Neural crest cell (in vitro differentiated cells): ENCODE measurements around the gene SARM1. TPM values are rescaled to one million over a fixed set of nuclear protein-coding genes. Genes with fewer than 3 reads are reported as not detected.
A peak's percentile ranks its signal among the peaks of the same experiment; 100 is the strongest.

ENCODE experiments used
- DNase-seq: peaks from one replicate; pipeline ENCODE4 v3.0.0; 2021; ENCODE audit warnings: low read depth, mixed read lengths, low spot score
- H3K27ac Mint-ChIP-seq: one replicate; pipeline ENCODE4 v1.8.0; 2021; ENCODE audit warnings: mild to moderate bottlenecking, mixed read lengths; ENCODE audit not compliant: unreplicated experiment
- H3K27me3 Mint-ChIP-seq: 2 replicates; pipeline ENCODE4 v1.8.0; 2021; ENCODE audit warnings: low read depth, mild to moderate bottlenecking, mixed read lengths
- H3K36me3 Mint-ChIP-seq: 2 replicates; pipeline ENCODE4 v1.8.0; 2021; ENCODE audit warnings: low read depth, mild to moderate bottlenecking, mixed read lengths
- H3K4me1 Mint-ChIP-seq: 2 replicates; pipeline ENCODE4 v1.8.0; 2021; ENCODE audit warnings: mixed read lengths
- H3K4me3 Mint-ChIP-seq: one replicate; pipeline ENCODE4 v1.8.0; 2021; ENCODE audit warnings: mild to moderate bottlenecking, mixed read lengths
- H3K9me3 Mint-ChIP-seq: 2 replicates; pipeline ENCODE4 v1.8.0; 2021; ENCODE audit warnings: mixed read lengths
- total RNA-seq: library from RNA; stranded (reverse); gene quantifications from 2 replicates; pipeline ENCODE4 v1.2.1, GENCODE V29; 2021
- TF ChIP-seq, protein P1 (sequence below): fragments of 200-600 bp; sonication (generic); conservative IDR thresholded peaks from 2 replicates; pipeline ENCODE4 v1.5.0; 2021; ENCODE audit warnings: antibody characterized with exemption, mild to moderate bottlenecking

Gene SARM1
- total RNA-seq, 1 donor from 2014 or later = 52.5 TPM

DNA sequence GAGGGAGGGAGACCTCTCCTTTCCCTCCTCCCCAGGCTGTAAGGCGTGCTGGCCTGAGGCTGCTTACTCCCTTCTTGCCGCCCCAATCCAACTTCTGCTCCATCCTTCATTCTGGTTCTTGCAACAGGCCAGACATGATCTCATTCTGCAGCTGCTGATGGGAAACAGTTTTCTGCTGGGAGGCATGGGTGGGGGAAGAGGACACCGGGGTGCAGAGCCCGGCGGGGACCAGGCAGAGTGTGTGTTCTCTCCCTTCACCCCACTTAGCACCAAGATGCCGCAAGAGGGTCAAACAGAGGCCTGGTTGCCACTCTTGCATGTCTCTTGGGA lies 1.4 kb downstream of the SARM1 start:
- TF ChIP-seq, protein P1, sequence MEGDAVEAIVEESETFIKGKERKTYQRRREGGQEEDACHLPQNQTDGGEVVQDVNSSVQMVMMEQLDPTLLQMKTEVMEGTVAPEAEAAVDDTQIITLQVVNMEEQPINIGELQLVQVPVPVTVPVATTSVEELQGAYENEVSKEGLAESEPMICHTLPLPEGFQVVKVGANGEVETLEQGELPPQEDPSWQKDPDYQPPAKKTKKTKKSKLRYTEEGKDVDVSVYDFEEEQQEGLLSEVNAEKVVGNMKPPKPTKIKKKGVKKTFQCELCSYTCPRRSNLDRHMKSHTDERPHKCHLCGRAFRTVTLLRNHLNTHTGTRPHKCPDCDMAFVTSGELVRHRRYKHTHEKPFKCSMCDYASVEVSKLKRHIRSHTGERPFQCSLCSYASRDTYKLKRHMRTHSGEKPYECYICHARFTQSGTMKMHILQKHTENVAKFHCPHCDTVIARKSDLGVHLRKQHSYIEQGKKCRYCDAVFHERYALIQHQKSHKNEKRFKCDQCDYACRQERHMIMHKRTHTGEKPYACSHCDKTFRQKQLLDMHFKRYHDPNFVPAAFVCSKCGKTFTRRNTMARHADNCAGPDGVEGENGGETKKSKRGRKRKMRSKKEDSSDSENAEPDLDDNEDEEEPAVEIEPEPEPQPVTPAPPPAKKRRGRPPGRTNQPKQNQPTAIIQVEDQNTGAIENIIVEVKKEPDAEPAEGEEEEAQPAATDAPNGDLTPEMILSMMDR = no peak
- H3K4me1 Mint-ChIP-seq = peaks cover 35% of the 10 kb centered on the region
- DNase-seq = no peak
- peak overlapping the region; percentile 89 for H3K4me3 Mint-ChIP-seq
- H3K27me3 Mint-ChIP-seq = peaks cover 2% of the 10 kb centered on the region
- no peaks in the 10 kb centered on the region for H3K9me3 Mint-ChIP-seq
- no peak overlapping the region for H3K27ac Mint-ChIP-seq
- H3K36me3 Mint-ChIP-seq = peaks cover 2% of the 10 kb centered on the region

DNA sequence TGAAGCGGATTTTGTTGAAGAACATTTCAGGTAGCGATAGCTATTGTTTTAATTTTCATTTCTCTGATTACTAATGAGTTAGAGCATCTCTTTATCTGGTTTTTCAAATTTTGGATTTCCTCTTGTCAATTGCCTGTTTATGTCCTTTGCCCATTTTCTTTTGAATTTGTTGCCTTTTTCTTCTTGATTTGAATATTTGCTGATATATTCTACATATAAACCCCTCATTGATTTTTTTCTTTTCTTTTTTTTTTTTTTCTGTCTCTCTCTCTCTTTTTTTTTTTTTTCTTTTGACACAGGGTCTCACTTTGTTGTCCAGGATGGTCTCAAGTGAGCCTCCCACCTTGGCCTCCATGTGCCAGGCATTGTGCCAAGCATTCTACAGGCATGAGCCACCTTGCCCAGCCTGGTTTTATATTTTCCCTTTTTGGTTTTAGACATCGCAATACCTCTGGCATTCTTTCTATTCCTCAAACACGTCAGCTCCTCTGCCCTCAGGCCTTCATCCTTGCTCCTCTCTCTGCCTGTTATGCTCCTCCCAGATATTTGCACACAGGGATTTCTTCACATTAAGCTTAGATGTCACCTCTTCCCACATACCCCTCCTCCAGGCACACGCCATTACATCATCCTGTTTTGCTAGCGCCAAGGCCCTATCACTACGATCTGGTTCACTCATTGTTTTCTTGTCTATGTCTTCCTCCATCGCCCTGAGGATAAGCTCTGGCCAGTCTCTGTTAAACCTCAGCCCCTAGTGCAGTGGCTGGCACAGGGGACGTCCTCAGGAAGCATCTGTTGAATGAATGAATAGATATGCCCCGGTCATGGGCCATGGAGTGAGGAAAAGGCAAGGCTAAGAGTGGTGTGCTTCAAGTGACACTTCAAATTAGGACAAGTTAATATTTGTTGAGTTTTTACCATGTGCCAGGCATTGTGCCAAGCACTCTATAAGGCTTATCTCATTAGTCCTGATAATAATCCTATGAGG lies 8.6 kb downstream of the SARM1 start:
- H3K9me3 Mint-ChIP-seq = no peaks in the 10 kb centered on the region
- no peak for DNase-seq
- TF ChIP-seq, protein P1 = no peak
- H3K4me1 Mint-ChIP-seq = peaks cover 13% of the 10 kb centered on the region
- no peak overlapping the region for H3K4me3 Mint-ChIP-seq
- peaks cover 35% of the 10 kb centered on the region for H3K27me3 Mint-ChIP-seq
- no peak overlapping the region for H3K27ac Mint-ChIP-seq
- H3K36me3 Mint-ChIP-seq = peaks cover 17% of the 10 kb centered on the region

DNA sequence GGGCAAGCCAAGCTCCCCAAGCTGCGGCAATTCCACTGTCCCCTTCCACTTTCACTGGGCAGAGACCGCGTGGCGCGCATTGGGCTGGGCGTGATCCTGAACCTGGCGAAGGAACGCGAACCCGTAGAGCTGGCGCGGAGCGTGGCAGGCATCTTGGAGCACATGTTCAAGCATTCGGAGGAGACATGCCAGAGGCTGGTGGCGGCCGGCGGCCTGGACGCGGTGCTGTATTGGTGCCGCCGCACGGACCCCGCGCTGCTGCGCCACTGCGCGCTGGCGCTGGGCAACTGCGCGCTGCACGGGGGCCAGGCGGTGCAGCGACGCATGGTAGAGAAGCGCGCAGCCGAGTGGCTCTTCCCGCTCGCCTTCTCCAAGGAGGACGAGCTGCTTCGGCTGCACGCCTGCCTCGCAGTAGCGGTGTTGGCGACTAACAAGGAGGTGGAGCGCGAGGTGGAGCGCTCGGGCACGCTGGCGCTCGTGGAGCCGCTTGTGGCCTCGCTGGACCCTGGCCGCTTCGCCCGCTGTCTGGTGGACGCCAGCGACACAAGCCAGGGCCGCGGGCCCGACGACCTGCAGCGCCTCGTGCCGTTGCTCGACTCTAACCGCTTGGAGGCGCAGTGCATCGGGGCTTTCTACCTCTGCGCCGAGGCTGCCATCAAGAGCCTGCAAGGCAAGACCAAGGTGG lies 9.8 kb downstream of the SARM1 start:
- DNase-seq = peak; percentile 38
- no peak overlapping the region for H3K4me3 Mint-ChIP-seq
- TF ChIP-seq, protein P1 = peak; percentile 54
- peaks cover 17% of the 10 kb centered on the region for H3K36me3 Mint-ChIP-seq
- peaks cover 35% of the 10 kb centered on the region for H3K27me3 Mint-ChIP-seq
- H3K4me1 Mint-ChIP-seq = peaks cover 13% of the 10 kb centered on the region
- no peak overlapping the region for H3K27ac Mint-ChIP-seq
- no peaks in the 10 kb centered on the region for H3K9me3 Mint-ChIP-seq

DNA sequence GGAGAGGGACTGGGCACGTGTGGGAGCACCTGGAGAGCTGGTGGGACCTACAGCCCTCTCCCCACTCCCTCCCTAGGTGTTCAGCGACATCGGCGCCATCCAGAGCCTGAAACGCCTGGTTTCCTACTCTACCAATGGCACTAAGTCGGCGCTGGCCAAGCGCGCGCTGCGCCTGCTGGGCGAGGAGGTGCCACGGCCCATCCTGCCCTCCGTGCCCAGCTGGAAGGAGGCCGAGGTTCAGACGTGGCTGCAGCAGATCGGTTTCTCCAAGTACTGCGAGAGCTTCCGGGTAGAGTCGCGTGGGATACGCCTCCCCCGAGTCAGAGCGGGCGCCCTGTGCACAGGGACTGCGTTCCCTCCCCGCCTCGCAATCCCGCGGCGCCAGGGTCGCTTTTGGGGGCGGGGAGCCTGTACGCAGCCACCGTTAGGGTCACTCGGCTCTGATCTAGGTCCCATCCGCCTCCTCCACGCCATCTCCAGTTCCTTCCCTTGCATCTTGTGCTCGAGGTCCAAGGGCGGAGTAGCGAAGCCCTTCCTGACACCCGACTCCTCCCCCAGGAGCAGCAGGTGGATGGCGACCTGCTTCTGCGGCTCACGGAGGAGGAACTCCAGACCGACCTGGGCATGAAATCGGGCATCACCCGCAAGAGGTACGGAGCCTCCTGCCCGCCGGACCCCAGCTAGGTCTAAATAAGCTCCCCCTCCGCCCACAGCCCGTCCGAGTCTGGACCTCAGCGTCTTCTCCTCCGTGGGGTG lies 13.0 kb downstream of the SARM1 start:
- Mint-ChIP-seq H3K27ac (no peak overlapping the region), H3K27me3 (peaks cover 35% of the 10 kb centered on the region), H3K9me3 (no peaks in the 10 kb centered on the region), H3K4me3 (no peak overlapping the region), H3K4me1 (peaks cover 13% of the 10 kb centered on the region), H3K36me3 (peaks cover 21% of the 10 kb centered on the region)
- DNase-seq = no peak
- TF ChIP-seq, protein P1 = no peak

DNA sequence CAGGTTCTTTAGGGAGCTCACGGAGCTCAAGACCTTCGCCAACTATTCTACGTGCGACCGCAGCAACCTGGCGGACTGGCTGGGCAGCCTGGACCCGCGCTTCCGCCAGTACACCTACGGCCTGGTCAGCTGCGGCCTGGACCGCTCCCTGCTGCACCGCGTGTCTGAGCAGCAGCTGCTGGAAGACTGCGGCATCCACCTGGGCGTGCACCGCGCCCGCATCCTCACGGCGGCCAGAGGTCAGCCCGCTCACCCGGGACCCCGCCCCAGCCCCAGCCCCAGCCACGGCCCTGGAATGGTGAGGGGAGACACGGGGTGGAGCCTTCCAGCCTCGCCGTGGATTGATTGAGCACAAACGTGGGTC lies 13.5 kb downstream of the SARM1 start:
- no peak overlapping the region for H3K4me3 Mint-ChIP-seq
- H3K36me3 Mint-ChIP-seq = peaks cover 23% of the 10 kb centered on the region
- peaks cover 13% of the 10 kb centered on the region for H3K4me1 Mint-ChIP-seq
- DNase-seq = no peak
- H3K9me3 Mint-ChIP-seq = no peaks in the 10 kb centered on the region
- peaks cover 32% of the 10 kb centered on the region for H3K27me3 Mint-ChIP-seq
- H3K27ac Mint-ChIP-seq = no peak overlapping the region
- TF ChIP-seq, protein P1 = no peak
